ENCODE data around the gene ENO1. TPM values are rescaled to one million over a fixed set of nuclear protein-coding genes. Genes with fewer than 3 reads are reported as not detected.

Gene ENO1
- total and polyA plus RNA-seq, 2 of the 4 experiments (the other 2 are of a cell fraction): 2,125 to 3,643 TPM

DNA sequence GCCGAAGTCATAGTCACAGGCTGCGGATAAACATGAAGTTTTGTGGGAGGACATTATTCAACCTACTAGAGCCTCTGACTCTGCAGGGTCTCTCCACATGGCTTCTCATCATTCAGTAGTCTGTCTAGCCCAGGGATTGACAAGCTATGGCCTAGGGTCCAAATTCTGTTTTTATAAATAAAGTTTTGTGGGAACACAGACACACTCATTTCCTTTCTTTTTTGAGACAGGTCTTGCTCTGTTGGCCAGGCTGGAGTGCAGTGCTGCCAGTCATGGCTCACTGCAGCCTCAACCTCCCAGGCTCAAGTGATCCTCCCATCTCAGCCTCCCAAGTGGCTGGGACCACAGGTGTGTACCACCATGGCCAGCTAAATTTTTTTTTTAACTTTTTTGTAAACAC lies 8.1 kb upstream of the ENO1 start:
- DNase-seq (no peak), ATAC-seq (ENCODE audit: low read depth) (no peak)
- Histone ChIP-seq H3K9me3 (ENCODE audit: control insufficient read depth, insufficient read depth, low read length) (no peaks in the 10 kb centered on the region), H3K36me3 (ENCODE audit: control insufficient read depth, insufficient read depth, low read length) (no peaks in the 10 kb centered on the region), H3K14ac (replicated peaks; ENCODE audit: low read depth, low read length) (no peak overlapping the region), H3K23ac (ENCODE audit: low read depth, low read length) (no peak overlapping the region), H3K18ac (ENCODE audit: low read depth, low read length) (no peak overlapping the region), H4K20me1 (ENCODE audit: insufficient read depth, low read length) (no peaks in the 10 kb centered on the region), H3K56ac (ENCODE audit: extremely low read depth, insufficient read depth, low read length) (no peak overlapping the region), H2BK15ac (ENCODE audit: low read depth, low read length) (no peak overlapping the region), H2AK5ac (ENCODE audit: low read depth, low read length) (no peak overlapping the region), H4K8ac (ENCODE audit: low read depth in 2 of 2, low read length in 2 of 2) (no peak overlapping the region), H2AFZ (replicated peaks; ENCODE audit: low read length, poor library complexity) (no peak overlapping the region), H3K79me1 (ENCODE audit: low read depth in 1 of 2, low read length in 2 of 2) (no peaks in the 10 kb centered on the region), H2BK20ac (ENCODE audit: low read depth, low read length) (no peak overlapping the region), H3K4ac (ENCODE audit: low read depth, low read length) (no peak overlapping the region), H3K27me3 (ENCODE audit: control insufficient read depth, insufficient read depth, low read length) (no peaks in the 10 kb centered on the region), H2BK5ac (ENCODE audit: low read depth, low read length, poor library complexity, severe bottlenecking) (no peak overlapping the region), H3K4me2 (ENCODE audit: low read depth, low read length) (no peak overlapping the region), H3K27ac (ENCODE audit: insufficient read depth, low read length) (no peak overlapping the region), H2AK9ac (replicated peaks; ENCODE audit: low read depth, low read length, poor library complexity) (no peak overlapping the region), H2BK120ac (ENCODE audit: low read depth, low read length) (no peak overlapping the region), H3K9ac (ENCODE audit: low read depth, low read length) (no peak overlapping the region), H3K4me1 (ENCODE audit: control insufficient read depth, insufficient read depth, low read length) (peaks cover 6% of the 10 kb centered on the region), H4K91ac (ENCODE audit: insufficient read depth, low read depth, low read length) (no peak overlapping the region; the same call in 1 of the 2 replicates), H3K4me3 (ENCODE audit: insufficient read depth, low read depth, low read length) (no peak overlapping the region), H4K5ac (ENCODE audit: low read depth, low read length) (no peak overlapping the region), H3K9me1 (ENCODE audit: insufficient read depth, low read length) (peaks cover 7% of the 10 kb centered on the region)
- CTCF ChIA-PET: no interaction called here
- no TSS peak for BruUV-seq (replicated peaks)
- POLR2A ChIA-PET (ENCODE audit: unreplicated experiment): no interaction called here
- no CpG with 5 or more reads among the region's 2 CpGs for WGBS, 2 experiments (ENCODE audit: extremely low coverage in 2 of 2, insufficient read length in 1 of 2)
- dilution Hi-C loops (cut with HindIII; ENCODE audit: low sequenced_read_pairs, unreplicated experiment) (no loop called here), intact Hi-C loops (cut with micrococcal nuclease) (no loop called here), in situ Hi-C loops (cut with MboI; ENCODE audit: low sequenced_read_pairs) (no loop called here)
- TF ChIP-seq NFE2L2 (IDR thresholded peaks at IDR 0.05; ENCODE audit: low read depth, low read length) (no peak), RFX5 (IDR thresholded peaks at IDR 0.05; ENCODE audit: low read depth, low read length) (no peak), POLR2A (IDR thresholded peaks at IDR 0.05; ENCODE audit: low read depth, low read length) (no peak), CHD1 (IDR thresholded peaks at IDR 0.05; ENCODE audit: low read depth, low read length) (no peak), MAFK (IDR thresholded peaks at IDR 0.05; ENCODE audit: low read depth, low read length) (no peak), RAD21 (IDR thresholded peaks at IDR 0.05; ENCODE audit: low read length) (no peak), FOS (IDR thresholded peaks at IDR 0.05; ENCODE audit: low read depth, low read length) (no peak), MXI1 (IDR thresholded peaks at IDR 0.05; ENCODE audit: borderline replicate concordance, low read depth, low read length) (no peak), CEBPB (IDR thresholded peaks at IDR 0.05; ENCODE audit: low read depth, low read length) (no peak), BHLHE40 (IDR thresholded peaks at IDR 0.05; ENCODE audit: low read depth, low read length) (no peak), RCOR1 (IDR thresholded peaks at IDR 0.05; ENCODE audit: insufficient replicate concordance, low read length) (no peak), MAZ (IDR thresholded peaks at IDR 0.05; ENCODE audit: borderline replicate concordance, low read depth, low read length) (no peak)
- TF ChIP-seq, protein P1, sequence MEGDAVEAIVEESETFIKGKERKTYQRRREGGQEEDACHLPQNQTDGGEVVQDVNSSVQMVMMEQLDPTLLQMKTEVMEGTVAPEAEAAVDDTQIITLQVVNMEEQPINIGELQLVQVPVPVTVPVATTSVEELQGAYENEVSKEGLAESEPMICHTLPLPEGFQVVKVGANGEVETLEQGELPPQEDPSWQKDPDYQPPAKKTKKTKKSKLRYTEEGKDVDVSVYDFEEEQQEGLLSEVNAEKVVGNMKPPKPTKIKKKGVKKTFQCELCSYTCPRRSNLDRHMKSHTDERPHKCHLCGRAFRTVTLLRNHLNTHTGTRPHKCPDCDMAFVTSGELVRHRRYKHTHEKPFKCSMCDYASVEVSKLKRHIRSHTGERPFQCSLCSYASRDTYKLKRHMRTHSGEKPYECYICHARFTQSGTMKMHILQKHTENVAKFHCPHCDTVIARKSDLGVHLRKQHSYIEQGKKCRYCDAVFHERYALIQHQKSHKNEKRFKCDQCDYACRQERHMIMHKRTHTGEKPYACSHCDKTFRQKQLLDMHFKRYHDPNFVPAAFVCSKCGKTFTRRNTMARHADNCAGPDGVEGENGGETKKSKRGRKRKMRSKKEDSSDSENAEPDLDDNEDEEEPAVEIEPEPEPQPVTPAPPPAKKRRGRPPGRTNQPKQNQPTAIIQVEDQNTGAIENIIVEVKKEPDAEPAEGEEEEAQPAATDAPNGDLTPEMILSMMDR (conservative IDR thresholded peaks at IDR 0.05; ENCODE audit: low read depth, low read length): no peak
- TF ChIP-seq, protein P2, sequence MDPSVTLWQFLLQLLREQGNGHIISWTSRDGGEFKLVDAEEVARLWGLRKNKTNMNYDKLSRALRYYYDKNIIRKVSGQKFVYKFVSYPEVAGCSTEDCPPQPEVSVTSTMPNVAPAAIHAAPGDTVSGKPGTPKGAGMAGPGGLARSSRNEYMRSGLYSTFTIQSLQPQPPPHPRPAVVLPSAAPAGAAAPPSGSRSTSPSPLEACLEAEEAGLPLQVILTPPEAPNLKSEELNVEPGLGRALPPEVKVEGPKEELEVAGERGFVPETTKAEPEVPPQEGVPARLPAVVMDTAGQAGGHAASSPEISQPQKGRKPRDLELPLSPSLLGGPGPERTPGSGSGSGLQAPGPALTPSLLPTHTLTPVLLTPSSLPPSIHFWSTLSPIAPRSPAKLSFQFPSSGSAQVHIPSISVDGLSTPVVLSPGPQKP (IDR thresholded peaks at IDR 0.05; ENCODE audit: borderline replicate concordance, low read depth, low read length): no peak
